ENCODE results near the gene SNED1.

SNED1 gene

DNA sequence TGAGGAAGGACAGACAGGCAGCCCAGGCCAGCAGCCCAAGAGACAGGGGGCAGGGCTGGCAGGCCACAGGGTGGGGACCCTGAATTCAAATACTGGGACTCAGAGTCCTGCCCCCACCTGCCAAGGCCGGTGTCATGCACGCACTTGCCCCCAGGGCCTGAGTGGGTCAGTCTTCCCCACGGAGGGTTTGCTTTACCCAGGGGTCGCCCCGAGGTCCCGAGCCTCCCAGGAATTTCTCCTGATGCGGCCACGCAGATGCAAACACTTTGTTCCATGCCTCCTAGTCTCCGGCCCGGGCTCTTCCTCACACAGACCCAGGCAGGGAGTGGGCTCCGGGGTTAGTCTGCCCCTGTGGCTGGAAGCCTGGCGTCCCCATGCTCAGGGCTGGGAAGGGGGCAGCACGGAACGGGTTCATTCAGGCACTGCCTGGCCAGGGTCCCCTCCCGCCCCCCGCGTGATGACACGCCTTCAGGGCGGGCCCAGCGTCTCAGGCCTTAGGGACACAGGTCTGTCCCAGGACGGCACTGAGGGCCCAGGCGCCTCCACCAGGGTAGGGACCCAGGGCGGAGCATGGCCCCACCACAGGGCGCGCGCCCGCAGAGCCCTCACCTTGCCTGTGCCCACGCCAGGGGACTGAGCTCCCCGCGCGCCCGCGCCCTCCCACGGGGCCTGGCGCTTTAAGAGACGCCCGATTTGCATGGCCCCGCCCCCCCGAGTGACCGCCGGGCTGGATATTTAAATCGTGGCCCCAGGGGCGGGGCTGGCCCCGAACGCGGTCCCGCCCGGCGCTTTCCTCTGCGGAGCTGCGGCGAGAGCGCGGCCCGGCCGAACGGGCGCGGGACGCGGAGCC is at the start of gene SNED1:
TSS of gene SNED1 (plus strand) at position 763 of the 850 bp plus-strand sequence. CDS start 220 bp downstream, outside the sequence.
- DNase-seq, result no peak

DNA sequence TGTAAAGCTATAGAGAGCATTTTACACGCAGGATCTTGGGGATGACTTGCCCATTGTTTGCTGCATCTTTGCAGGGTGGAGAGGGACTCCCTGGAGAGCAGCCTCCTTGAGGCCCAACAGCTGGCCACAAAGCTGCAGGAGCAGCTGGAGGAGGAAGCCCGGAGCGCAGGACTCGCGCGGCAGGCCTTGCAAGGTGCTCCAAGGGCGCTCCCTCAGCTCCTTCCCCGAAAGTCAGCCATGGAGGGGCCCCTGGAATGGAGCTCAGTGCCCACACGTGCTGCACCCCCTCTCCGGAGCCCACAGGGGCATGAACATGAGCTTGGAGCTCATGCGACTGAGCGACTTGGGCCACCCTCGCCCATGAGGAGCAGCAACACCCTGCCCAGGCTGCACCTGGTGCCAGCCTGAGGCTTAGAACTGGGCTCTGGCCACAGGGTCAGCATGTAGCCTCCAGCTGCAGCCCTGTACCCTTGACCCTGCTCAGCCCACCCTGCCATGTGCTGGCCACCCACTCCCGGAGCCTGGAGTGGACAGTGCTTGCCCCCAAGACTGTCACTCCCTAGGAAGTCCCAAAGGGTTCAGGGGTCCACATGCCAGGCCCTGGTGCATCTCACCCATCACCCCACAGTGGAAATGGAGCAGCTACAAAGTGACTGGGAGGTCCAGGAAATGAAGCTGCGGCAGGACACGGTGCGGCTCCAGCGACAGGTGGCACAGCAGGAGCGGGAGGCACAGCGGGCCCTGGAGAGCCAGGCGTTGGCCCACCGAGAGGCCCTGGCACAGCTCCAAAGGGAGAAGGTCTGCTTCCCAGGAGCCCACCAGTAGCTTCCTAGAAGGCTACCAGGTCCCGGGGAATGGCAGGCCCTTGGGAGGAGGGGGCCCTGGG is 49.3 kb upstream of the SNED1 start:
- no peak for DNase-seq

DNA sequence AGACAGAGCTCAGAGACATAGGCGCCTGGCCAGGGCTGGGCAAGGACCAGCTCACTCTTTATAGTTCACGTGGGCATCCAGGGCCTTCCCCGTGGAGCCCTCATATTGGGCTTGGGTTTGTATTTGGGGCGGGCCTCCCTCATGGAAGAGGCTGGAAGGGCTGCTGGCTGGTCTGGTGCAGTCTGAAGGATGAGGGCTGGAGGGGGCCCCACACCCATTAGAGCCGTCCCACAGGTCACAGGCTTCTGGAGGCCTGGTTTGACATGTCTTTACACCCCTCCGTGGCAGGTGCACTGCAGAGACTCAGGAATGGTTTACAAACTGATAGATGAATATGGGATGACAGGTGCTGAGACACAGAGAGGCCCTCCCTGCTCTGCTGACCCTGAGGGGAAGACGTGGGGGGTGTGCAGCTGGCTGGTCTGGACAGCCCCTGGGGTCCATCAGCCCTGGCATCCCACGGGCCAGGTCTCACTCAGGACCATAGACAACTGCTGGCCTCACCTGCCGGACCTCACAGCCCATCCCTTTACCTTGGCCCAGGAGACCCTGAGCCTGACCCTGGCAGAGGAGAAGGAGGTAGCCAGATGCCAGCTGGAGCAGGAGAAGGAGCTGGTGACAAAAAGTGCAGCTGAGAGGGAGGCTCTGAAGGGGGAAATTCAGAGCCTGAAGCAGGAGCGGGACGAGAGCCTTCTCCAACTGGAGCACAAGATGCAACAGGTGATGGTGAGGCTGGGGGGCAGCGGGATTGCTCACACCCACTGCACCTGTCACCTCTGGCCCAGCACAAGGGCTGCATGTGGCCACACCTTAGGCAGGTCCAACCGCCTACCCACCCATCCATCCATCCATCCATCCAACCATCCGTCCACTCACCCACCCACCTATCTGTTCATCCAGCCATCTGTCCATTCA is 48.4 kb upstream of the SNED1 start:
- DNase-seq, result no peak

DNA sequence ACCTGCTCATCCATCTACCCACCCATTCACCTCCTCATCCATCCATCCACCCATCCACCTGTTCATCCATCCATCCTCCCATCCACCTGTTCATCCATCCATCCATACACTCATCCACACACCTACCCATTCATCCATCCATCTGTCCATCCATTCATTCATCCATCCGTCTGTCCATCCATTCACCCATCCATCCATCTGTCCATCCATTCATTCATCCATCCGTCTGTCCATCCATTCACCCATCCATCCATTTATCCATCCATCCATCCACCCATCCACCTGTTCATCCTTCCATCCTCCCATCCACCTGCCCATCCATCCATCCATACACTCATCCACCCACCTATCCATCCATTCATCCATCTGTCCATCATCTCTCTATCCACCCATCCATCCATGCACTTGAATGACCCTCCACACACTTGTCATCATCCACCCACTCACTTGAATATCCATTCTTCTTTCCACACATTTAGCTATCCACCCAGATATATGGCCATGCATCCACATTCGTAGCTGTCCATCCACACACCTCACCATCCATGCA is 47.3 kb upstream of the SNED1 start:
- no peak for DNase-seq

DNA sequence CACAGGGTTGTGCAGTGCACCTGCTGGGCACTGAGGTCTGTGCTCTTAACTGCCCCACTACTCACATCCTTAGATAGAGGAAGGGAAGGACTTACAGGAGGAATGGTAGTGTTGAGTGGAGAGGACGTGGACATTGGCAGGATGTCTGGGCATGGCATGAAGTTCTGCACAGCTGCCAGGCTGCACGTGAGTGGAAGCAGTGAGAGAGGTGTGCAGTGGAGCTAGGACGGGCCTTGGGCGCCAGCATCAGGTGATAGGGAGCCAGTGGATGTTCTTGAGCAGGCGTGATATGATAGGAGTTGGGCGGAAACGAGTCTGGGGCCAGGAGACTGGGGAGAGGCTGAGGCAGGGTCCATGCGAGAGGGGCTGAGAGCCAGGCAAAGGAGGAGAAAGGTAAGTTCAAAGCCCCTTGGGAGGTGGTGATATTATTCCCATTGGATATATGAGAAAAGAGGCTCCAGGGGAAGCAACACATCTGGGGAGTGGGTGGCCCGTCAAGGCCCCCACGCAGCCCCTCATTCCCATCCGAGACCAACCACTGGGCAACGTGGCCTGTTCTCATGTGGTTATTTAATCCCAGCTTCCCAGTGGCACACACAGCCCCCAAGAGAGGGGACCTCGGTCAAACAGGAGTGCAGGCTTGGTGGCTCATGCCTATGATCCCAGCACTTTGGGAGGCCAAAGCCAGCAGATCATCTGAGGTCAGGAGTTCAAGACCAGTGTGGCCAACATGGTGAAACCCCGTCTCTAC is 45.7 kb upstream of the SNED1 start:
- DNase-seq, result no peak

DNA sequence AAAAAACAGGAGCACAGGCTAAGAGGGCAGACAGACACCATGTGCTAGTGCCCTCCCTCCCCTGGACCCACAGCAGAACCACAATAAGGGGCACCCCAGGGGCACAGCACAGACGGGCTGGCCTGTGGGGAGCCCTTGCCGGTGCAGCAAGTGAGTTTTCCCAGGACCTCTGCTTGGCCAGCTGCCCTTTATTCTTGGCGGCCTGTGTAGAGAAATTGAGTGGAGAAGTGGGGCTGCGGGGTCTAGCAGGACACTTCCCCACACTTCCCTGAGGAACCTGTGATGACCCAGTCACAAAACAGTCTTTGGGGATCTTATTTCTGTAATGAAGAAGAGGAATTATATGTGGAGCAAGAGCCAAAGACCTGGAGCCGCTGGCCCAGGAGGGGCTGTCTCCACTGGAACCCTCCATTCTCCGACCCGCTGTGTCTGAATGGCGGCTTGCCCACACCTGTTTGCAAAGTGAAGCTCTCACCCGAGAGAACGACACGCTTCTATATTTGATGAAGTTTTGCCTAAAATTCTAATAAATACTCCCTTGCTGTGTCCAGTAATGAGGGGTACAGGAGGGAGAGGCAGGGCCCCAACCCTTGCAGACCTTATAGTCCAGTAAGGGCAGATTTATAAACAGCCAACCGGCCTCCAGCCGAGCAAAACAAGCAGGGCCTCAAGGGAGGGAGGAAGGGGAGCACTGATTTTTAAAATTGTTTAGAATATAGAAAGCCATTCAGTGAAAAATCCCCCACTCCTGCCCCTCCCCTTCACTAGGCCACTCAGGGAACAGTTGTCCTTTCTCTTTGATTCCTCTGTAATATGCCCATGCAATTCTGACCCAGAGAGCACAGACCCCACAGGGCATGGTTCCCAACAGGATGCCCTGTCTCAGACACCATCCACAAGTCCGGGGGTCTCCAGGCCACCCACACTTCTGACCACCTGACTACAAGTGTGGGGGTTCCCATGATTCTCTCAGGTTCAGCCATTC is 44.7 kb upstream of the SNED1 start:
- DNase-seq, result no peak

DNA sequence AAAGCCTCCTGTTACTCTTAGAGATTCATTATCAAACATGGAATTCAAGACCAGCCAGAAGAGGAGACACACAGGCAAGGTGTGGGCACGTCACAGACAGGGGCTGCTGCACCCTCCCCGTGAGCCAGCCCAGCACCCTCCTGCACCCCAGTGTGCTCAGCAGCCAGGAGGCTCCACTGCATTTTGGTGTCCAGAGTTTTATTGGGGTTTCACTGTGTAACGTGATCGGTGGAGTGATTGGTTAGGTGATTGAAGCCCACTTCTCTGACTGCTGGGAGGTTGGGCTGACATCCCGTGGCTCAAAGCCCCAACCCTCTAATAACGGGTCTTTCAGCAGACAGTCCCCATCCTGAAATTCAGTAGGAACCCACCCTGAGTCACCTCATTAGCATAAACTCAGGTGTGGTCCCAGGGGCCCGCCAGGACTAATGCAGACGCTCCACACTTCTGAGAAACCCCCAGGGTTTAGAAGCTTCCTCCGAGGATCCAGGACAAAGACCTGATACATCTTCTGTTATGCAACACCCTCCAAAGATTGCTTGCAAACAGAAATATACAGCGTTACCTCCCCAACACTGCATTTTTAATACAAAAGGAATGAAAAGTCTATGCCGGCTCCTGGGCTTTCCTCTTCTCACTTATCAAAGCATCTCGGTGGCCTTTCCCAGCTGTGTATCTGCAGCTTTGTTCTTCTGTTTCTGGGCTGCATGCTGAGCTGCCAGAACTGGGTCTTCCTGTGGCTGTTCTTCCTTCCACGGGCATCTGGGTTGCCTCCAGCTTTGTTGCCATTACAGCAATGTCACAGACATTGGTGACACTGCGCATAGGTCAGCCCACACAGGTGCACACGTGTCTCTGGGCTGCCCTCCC is 43.7 kb upstream of the SNED1 start:
- no peak for DNase-seq

DNA sequence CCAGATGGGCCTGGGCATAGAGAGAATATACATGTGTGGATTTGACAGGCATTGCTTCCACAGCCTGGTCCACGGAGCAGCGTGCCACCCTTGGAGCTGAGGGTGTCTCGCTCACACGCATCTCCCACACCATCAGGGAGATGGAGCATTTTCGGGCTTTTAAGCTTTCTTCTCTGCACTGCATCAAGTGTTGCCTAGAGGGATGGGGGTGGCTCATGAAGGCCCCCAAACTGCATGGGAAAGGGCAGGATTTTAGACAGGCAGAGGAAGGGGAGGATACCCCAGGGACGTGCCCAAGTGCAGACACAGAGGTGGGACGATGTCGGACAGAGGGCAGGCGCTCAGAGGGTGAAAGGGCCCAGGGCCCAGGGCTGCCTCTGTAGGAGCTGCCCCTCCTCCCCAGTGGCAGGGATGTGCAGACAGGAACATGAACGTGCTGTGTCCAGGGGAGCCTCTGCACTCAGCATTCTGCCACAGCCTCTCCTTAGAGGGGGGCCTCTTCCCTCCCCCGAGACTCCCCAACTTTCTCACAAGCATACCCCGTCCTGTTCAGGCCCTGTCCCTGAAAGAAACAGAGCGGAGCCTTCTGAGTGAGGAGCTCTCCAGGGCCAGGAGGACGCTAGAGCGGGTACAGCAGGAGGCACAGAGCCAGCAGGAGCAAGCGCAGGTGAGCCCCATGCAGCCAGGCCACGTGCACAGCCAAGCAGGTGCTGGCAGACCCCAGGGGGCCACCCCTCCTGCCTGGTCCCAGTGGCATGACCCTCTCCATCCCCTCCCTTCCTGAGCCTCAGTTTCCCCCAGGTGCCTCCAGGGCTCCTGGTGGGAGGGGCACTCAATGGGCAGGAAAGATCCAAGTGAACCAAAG is 42.9 kb upstream of the SNED1 start:
- DNase-seq, result no peak

DNA sequence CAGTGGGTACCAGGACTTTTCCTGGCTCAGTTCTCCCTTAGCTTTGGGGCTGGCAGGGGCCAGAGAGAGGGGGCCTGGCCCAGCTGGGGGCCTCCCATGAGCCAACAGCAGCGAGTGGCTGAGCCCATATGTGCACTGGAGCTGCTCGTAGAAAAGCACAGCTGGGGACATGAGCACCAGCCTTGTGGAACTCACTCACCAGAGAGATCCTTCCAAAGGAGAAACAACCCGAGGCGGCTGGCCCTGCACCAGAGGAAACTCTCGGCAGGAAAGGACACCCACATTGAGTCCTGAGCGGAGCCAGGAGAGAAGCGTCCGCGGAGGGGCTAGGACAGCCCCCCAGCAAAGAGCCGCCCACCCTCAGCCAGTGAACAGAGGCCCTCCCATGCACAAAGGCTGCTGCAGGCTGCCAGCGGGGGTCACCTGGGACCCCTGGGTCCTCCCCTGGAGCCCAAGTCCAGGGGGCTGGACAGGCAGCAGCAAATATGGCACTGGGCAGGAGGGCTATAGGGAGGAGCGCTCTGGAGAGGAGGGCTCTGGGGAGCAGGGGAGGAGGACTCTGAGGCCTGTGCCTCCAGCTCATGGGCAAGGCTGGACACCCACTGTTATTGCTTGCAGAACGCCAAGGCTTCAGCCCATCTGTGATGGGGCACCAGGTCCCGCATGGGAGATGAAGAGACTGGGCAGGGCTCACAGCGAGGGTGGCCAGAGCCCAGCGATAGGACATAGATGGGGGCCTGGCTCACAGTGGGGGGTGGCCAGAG is 42.1 kb upstream of the SNED1 start:
- DNase-seq, result no peak

DNA sequence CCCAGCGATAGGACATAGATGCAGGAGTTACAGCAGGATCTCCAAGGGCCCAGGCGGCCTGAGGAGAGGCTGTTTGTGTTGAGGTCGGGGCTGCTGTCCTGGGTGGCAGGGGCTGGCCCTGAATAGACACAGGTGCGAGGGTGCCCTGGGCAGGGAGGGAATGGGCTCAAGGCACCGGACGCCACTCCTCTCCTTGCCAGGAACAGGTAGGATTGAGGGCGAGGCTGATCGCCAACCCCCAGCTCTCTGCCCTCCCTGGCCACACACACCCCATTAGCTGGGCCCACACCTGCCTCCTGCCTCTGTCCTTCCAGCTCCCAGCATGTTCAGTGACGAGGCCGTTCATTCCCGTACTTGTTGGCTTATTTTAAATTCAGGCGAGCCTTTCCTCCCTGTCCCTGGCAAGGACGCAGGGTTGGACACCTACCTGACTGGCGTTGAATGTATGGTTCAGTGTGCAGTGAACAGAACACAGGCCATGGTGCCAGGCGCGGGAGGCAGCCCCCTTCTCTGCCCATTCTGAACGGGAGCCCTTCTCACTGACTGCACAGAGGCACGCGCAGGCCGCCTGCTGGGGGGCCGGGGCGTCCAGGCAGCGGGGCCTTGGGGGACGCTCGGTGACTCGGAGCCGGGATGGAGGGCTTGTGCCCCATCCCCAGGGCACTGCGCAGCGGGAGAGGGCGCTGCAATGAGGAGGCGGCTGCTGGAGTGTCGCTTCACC is 41.3 kb upstream of the SNED1 start:
- no peak for DNase-seq

DNA sequence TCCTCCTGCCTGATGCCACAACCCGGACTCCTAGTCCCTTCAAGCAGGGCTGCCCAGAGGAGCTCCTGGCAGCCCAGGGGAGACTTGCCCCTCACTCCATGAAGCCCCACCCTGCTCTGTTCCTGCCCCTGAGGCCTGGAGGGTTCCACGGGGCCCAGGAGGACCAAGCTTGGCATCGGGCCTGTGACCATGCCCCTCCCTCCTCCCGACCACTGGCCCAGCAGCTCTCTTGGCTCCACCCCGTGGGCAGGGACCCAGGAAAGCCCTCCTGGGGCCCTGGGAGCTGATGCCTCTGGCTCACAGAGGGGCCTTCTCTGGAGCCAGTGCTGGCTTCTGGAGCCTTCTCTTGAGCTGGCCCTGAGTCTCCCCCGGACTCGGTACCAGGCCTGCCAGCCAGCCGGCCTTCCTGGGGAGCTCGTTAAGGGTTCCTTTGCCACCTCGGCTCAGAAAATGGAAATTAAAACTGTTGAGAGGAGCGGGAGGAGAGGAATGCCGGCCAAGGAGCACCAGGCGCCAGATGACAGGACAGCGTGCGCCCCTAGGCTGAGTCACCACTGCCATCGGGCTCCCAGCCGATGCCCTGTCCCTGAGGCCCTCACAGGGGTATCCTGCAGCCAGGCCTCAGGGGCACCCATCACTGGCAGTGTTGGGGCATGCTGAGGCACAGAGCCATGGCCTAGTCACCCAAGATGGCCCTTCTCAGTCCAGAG is 40.6 kb upstream of the SNED1 start:
- DNase-seq, result no peak

DNA sequence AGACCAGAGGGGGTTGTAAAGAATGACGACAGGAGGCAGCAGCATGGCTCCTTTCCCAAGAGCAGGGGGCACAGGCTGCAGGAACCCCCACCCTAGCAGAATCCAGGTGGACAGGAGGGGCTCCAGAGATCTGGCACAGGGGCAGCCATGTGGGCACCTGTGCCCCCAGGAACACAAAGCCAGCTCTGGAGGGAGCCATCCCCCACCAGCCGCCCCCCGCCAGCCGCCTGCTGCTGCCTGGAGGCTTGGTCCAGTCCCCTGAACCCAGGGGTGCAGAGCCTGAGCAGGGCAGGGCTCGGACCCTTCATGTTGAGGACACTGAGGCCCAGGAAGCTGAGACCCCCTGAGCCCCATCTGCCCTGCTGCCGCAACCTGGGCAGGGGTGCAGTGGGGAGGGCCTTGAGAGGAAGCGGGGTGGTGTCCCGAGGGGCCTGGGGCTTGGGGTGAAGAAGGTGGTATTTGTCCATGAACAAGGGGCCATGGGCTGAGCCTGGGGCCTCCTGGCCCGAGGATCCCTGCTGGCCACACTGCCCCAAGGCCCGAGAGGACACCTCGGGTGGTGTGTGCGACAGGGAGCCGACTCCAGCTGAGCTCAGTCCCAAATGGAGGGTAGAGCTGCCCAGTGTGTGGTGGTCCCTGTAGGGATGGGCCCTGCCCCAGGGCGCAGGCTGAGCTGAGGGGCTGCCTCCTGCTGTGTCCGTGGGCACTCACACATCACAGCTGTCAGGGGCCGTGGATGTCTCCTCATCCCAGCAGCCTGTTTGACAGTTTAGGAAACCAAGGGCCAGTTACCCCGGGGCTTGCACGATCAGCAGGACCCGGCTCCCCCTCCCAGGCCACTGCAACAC is 39.8 kb upstream of the SNED1 start:
- DNase-seq, result no peak

DNA sequence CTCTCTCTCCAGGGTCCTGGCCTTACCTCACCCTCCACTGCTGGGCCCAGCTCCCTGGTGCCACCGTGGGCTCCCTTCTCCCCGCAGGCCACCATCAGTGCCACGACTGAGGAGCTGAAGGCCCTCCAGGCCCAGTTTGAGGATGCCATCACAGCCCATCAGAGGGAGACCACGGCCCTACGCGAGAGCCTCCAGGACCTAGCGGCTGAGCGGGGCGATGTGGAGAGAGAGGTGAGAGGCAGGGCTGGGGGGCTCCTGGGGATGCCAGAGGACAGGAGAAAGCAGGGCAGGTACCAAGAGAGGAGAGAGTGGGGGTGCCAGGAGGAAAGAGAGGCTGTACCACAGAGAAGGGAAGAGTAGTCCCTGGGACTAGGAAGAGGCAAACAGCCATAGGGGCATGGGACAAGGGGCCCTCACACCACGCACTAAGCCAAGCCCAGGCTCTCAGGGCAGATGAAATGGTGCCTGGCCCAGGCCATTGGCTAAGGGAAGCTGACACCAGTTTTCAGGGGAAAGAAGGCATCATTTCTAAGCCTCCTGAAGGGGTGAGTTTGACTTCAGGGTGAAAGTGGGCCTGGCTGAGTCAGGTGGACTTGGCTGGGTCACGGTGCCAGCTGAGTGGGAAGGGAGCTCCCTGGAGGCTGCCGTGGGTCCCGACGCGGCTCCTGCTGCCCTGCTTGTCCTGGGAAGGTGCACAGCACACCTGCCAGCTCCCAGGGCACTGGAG is 39.0 kb upstream of the SNED1 start:
- DNase-seq, result no peak

DNA sequence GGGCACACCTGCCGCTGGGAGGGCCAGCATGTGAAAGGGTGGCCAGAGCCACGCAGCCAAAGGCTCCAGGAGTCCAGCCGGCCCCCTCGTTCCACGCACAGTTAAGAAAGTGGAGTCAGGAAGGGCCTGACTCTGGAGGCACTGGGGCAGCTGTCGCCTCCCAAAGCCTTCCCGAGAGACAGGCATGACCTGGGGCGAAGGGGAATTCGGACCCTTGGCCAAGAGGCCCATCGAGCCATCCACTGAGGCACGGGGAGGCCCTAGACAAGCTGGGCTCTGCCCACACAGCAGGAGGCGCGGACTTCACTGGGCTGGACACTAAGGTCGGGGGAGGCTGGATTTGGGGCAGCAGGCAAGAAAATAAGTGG is 38.5 kb upstream of the SNED1 start:
- DNase-seq, result no peak
